ENCODE data around the gene PHLPP1.

DNA sequence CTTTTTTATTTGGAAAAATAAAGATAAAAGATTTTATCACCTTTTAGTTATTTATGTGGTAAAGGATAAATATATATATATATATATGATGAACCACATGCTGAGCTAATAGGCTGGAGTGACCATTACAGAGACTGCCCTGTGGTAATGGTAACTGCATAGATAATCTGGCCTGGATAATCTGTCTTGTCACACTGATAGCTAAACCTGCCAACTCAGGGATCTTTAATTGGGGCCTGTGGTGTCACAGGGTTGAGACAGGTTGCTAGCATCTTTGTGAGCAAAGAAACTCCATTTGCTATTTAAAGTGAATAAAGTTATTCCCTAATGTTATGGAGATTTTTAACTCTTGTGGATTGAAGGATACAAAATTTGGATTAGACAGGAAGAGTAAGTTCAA is 203.0 kb downstream of the PHLPP1 start:
- TF ChIP-seq POLR2A (IDR thresholded peaks at IDR 0.05; ENCODE audit: low read length), result no peak
- no peak for TF ChIP-seq GATA1 (IDR thresholded peaks at IDR 0.05; ENCODE audit: low read depth, low read length)
